ENCODE measurements around the gene EPS8L3. TPM values are rescaled to one million over a fixed set of nuclear protein-coding genes. Genes with fewer than 3 reads are reported as not detected.

Gene EPS8L3
- total and polyA plus RNA-seq, 2 donors (not counting 3 experiments of a cell fraction or from before 2014, with no cell fraction given) = not detected

DNA sequence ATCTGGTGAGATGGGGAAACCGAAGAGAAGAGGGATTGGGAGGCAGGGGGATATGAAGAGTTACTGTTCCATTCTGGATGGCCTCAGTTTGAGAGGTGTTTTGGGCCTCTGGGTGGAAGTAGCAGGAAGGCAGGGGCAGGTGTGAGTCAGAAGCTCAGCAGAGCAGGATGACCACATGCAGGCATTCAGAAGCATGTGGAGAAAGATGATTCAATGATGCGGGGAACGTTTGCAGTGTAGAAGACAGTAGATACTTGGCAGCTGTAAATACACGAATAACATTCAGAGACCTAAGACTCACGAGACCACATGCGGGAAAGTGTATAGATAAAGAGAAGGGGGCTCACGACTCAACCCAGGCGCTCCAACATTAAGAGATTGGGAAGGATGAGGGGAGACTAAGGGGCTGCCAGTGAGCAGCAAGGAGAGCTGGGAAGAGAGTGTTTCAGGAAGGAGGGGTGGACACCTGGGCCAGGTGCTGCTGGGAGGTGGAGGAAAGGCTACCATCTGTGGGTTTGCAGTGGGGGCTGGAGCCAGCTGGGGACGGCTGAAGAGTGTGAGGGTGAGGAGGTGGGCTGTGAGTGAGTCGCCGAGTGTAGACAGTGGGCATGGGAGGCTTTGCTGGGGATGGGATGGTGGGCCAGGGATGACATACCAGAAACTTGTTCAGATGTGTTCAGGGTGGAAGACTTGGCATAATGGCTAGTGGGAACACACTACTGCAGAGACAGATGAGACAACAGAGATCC is 5.8 kb upstream of the EPS8L3 start:
- no peak overlapping the region for H3K27ac ChIP-seq (ENCODE audit: insufficient read depth, low read depth, low read length)
- intact Hi-C loops (cut with micrococcal nuclease) (loop anchor here (10.0 kb wide), 1 partner anchor 285 kb away; the partner anchor contains the start of gene ATXN7L2), dilution Hi-C loops (cut with MboI; ENCODE audit: extremely low pct_ligation_motif_present, low sequenced_read_pairs) (no loop called here)
- no peaks in the 10 kb centered on the region for H3K9me3 ChIP-seq (replicated peaks; ENCODE audit: control insufficient read depth, insufficient read depth, low read length)
- H2AFZ ChIP-seq (ENCODE audit: low read depth, low read length) = no peak overlapping the region
- H3K36me3 ChIP-seq (ENCODE audit: control insufficient read depth in 2 of 2, extremely low read depth in 1 of 2, insufficient read depth in 2 of 2, low read length in 2 of 2) = no peaks in the 10 kb centered on the region
- H3K9me1 ChIP-seq (replicated peaks; ENCODE audit: control insufficient read depth, extremely low read depth, insufficient read depth, low read length) = no peaks in the 10 kb centered on the region
- POLR2A ChIA-PET = no interaction called here
- no peaks in the 10 kb centered on the region for H4K20me1 ChIP-seq (replicated peaks; ENCODE audit: control insufficient read depth, extremely low read depth, insufficient read depth, low read length)
- FAIRE-seq (no peak), DNase-seq (ENCODE audit: low read depth, low spot score) (no peak)
- CTCF ChIA-PET = interaction anchor here (1.3 to 10.7 kb wide), 4 partner anchors 117 to 223 kb away, joined by 3 to 391 read pairs (median 12); partner anchors contain the start of gene AHCYL1
- no TSS peak for BruUV-seq (replicated peaks)
- H3K4me1 ChIP-seq (ENCODE audit: control insufficient read depth, extremely low read depth, insufficient read depth, low read length) = no peaks in the 10 kb centered on the region
- H3K4me2 ChIP-seq (ENCODE audit: insufficient read depth, low read length) = no peak overlapping the region
- TF ChIP-seq, protein P1, sequence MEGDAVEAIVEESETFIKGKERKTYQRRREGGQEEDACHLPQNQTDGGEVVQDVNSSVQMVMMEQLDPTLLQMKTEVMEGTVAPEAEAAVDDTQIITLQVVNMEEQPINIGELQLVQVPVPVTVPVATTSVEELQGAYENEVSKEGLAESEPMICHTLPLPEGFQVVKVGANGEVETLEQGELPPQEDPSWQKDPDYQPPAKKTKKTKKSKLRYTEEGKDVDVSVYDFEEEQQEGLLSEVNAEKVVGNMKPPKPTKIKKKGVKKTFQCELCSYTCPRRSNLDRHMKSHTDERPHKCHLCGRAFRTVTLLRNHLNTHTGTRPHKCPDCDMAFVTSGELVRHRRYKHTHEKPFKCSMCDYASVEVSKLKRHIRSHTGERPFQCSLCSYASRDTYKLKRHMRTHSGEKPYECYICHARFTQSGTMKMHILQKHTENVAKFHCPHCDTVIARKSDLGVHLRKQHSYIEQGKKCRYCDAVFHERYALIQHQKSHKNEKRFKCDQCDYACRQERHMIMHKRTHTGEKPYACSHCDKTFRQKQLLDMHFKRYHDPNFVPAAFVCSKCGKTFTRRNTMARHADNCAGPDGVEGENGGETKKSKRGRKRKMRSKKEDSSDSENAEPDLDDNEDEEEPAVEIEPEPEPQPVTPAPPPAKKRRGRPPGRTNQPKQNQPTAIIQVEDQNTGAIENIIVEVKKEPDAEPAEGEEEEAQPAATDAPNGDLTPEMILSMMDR (IDR thresholded peaks at IDR 0.05; ENCODE audit: extremely low read depth in 1 of 2, insufficient read depth in 1 of 2, low read depth in 1 of 2, low read length in 2 of 2) = no peak
- TF ChIP-seq MAX (IDR thresholded peaks at IDR 0.05; ENCODE audit: insufficient read depth, insufficient read length) = no peak
- no peak for TF ChIP-seq POLR2AphosphoS5 (IDR thresholded peaks at IDR 0.05; ENCODE audit: insufficient read depth, low read depth, low read length)
- TF ChIP-seq GATA2 (IDR thresholded peaks at IDR 0.05; ENCODE audit: insufficient read depth, insufficient read length, low read depth, low read length) = no peak
- no peak for TF ChIP-seq POLR2A (IDR thresholded peaks at IDR 0.05; ENCODE audit: low read depth, low read length)
- TF ChIP-seq EZH2 (IDR thresholded peaks at IDR 0.05; ENCODE audit: borderline replicate concordance, low read depth, low read length, severe bottlenecking) = no peak
- no peak for TF ChIP-seq MYC (IDR thresholded peaks at IDR 0.05; ENCODE audit: low read depth, low read length)
- no peak for TF ChIP-seq JUN (IDR thresholded peaks at IDR 0.05; ENCODE audit: borderline replicate concordance, insufficient read depth, insufficient read length, low read depth)
- H3K9ac ChIP-seq (replicated peaks; ENCODE audit: extremely low read depth, insufficient read depth, low read length) = no peak overlapping the region
- no peak overlapping the region for H3K4me3 ChIP-seq (replicated peaks in 1 of 3; ENCODE audit: insufficient read depth in 1 of 3, low read depth in 1 of 3, low read length in 3 of 3)
- no peaks in the 10 kb centered on the region for H3K27me3 ChIP-seq (ENCODE audit: control insufficient read depth in 2 of 2, insufficient read depth in 2 of 2, low read length in 2 of 2)
- no peaks in the 10 kb centered on the region for H3K79me2 ChIP-seq (ENCODE audit: control insufficient read depth, insufficient read depth, low read length)

Data from endothelial cell of umbilical vein (primary cell).